B cell (primary cell): ENCODE measurements around the gene NBL1. TPM values are rescaled to one million over a fixed set of nuclear protein-coding genes. Genes with fewer than 3 reads are reported as not detected.

ENCODE experiments used
- ATAC-seq: fragments of 200-7000 bp; cut with Tn5 transposase; one replicate; pipeline ENCODE4 v1.10.0; 2021; ENCODE audit warnings: low read depth, mild to moderate bottlenecking, moderate number of reproducible peaks, moderate library complexity
- CTCF ChIA-PET: fragments of 350-600 bp; sonication (Branson Sonifier 250); formaldehyde crosslinking; loops from one replicate; lab custom pipeline; 2021; ENCODE audit warnings: antibody characterized with exemption, inconsistent platforms; lab: Charles Lee
- POLR2A ChIA-PET: fragments of 350-600 bp; sonication (Branson Sonifier 250); formaldehyde crosslinking; loops from one replicate; lab custom pipeline; 2021; ENCODE audit warnings: antibody characterized with exemption; lab: Charles Lee
- DNase-seq: peaks from one replicate; pipeline ENCODE4 v3.0.0; 2013
- H2AFZ ChIP-seq: 2 replicates; pipeline ENCODE4 v1.6.1; 2012; ENCODE audit warnings: mild to moderate bottlenecking, low read depth, low read length; ENCODE audit not compliant: insufficient read depth, poor library complexity, severe bottlenecking
- H3K27ac ChIP-seq, 2 donors: 1 replicate in 1 of 2; 2 replicates in 1 of 2; pipeline ENCODE4 v1.5.1; 2012 to 2013; ENCODE audit warnings: low read length in 2 of 2, mild to moderate bottlenecking in 2 of 2, moderate library complexity in 1 of 2
- H3K27me3 ChIP-seq, 4 experiments: fragments of 200-600 bp in 1 of 4; sonication (generic) in 1 of 4; replicated peaks in 1 of 4; 1 replicate in 2 of 4; 2 replicates in 2 of 4; pipeline versions ENCODE4 v1.6.1 to v1.7.0; 2013 to 2016; ENCODE audit warnings: low read length in 3 of 4, mild to moderate bottlenecking in 2 of 4, mixed read lengths in 1 of 4, moderate library complexity in 1 of 4; ENCODE audit not compliant: insufficient read depth in 4 of 4, control insufficient read depth in 3 of 4; ENCODE audit errors: control extremely low read depth in 1 of 4
- H3K36me3 ChIP-seq, 2 experiments: replicated peaks in 1 of 2; 1 replicate in 1 of 2; 2 replicates in 1 of 2; pipeline versions ENCODE4 v1.6.1 to v1.7.1; 2013; ENCODE audit warnings: low read length in 1 of 2; ENCODE audit not compliant: insufficient read depth in 2 of 2, control insufficient read depth in 1 of 2; ENCODE audit errors: control extremely low read depth in 1 of 2, extremely low read depth in 1 of 2
- H3K4me1 ChIP-seq, 2 donors: fragments of 200-600 bp in 1 of 2; sonication (generic) in 1 of 2; 1 replicate in 1 of 2; 2 replicates in 1 of 2; pipeline versions ENCODE4 v1.5.1 to v1.6.1; 2013 to 2017; ENCODE audit warnings: low read length in 2 of 2; ENCODE audit not compliant: control insufficient read depth in 2 of 2, insufficient read depth in 2 of 2
- H3K4me2 ChIP-seq: replicated peaks from 2 replicates; pipeline ENCODE3; 2012; ENCODE audit warnings: mild to moderate bottlenecking, low read depth, low read length; ENCODE audit not compliant: poor library complexity, severe bottlenecking
- H3K4me3 ChIP-seq, 5 experiments: fragments of 200-600 bp in 1 of 5; sonication (generic) in 1 of 5; 1 replicate in 3 of 5; 2 replicates in 2 of 5; pipeline versions ENCODE4 v1.5.1 to v1.7.0; 2011 to 2016; ENCODE audit warnings: low read length in 4 of 5, mild to moderate bottlenecking in 4 of 5, low read depth in 2 of 5, control low read depth in 1 of 5, moderate library complexity in 1 of 5; ENCODE audit not compliant: insufficient read depth in 1 of 5; ENCODE audit errors: control extremely low read depth in 1 of 5, extremely low read depth in 1 of 5
- H3K79me2 ChIP-seq: fragments of 200-600 bp; sonication (generic); one replicate; pipeline ENCODE4 v1.6.0; 2016; ENCODE audit warnings: low read length; ENCODE audit not compliant: control insufficient read depth, insufficient read depth
- H3K9ac ChIP-seq: fragments of 200-600 bp; sonication (generic); 2 replicates; pipeline ENCODE4 v1.6.1; 2017; ENCODE audit warnings: mild to moderate bottlenecking, low read length, moderate library complexity
- H3K9me3 ChIP-seq, 3 donors: one replicate each; pipeline versions ENCODE4 v1.6.1 to v1.7.1; 2013; ENCODE audit warnings: low read length in 2 of 3; ENCODE audit not compliant: control insufficient read depth in 2 of 3, insufficient read depth in 1 of 3; ENCODE audit errors: control extremely low read depth in 1 of 3
- H4K20me1 ChIP-seq: 2 replicates; pipeline ENCODE4 v1.6.0; 2012; ENCODE audit warnings: mild to moderate bottlenecking, low read length; ENCODE audit not compliant: insufficient read depth, control insufficient read depth, poor library complexity, severe bottlenecking
- H3K27ac Mint-ChIP-seq: one replicate; pipeline ENCODE4 v1.8.0; 2021; ENCODE audit warnings: mixed read lengths
- H3K27me3 Mint-ChIP-seq: one replicate; pipeline ENCODE4 v1.8.0; 2021; ENCODE audit warnings: mixed read lengths
- H3K4me1 Mint-ChIP-seq: one replicate; pipeline ENCODE4 v1.8.0; 2021; ENCODE audit warnings: mixed read lengths
- H3K4me3 Mint-ChIP-seq: one replicate; pipeline ENCODE4 v1.8.0; 2021; ENCODE audit warnings: mixed read lengths
- H3K9me3 Mint-ChIP-seq: one replicate; pipeline ENCODE4 v1.8.0; 2022; ENCODE audit warnings: mixed read lengths; ENCODE audit not compliant: insufficient read depth
- EZH2 ChIP-seq: IDR thresholded peaks from 2 replicates; pipeline ENCODE4 v1.6.1; 2012; ENCODE audit warnings: borderline replicate concordance, low read depth, mild to moderate bottlenecking, moderate library complexity, low read length; ENCODE audit not compliant: insufficient read depth, poor library complexity, severe bottlenecking
- WGBS: methylation state at CpG from one replicate; pipeline ENCODE4 v1.1.5; 2013; ENCODE audit warnings: missing lambda C conversion rate; ENCODE audit not compliant: insufficient coverage; 5-methylcytosine and 5-hydroxymethylcytosine counted together
- intact Hi-C: fragments of 100-400 bp; cut with micrococcal nuclease; formaldehyde crosslinking; loops from one replicate; pipeline ENCODE4 v1.10.0; 2022
- polyA minus RNA-seq: library from RNA; depleted of rRNA, polyadenylated mRNA; stranded (reverse); fragments of >200 nt; gene quantifications from 2 replicates; pipeline ENCODE4 v1.2.3, GENCODE V29; 2012
- polyA plus RNA-seq: library from polyadenylated mRNA; depleted of rRNA; stranded (reverse); fragments of >200 nt; gene quantifications from 2 replicates; pipeline ENCODE4 v1.2.3, GENCODE V29; 2012
- total RNA-seq, 2 donors: library from RNA; stranded (reverse); fragments of 120-200 nt in 1 of 2; gene quantifications; 1 replicate in 1 of 2; 2 replicates in 1 of 2; pipeline versions ENCODE4 v1.2.3 to v1.2.4, GENCODE V29; 2013 to 2022
- TF ChIP-seq, protein P1 (sequence below): fragments of 200-600 bp; IDR thresholded peaks from one replicate; pipeline ENCODE4 v1.8.0; 2022; ENCODE audit warnings: antibody characterized with exemption, mild to moderate bottlenecking

Gene NBL1, protein sequence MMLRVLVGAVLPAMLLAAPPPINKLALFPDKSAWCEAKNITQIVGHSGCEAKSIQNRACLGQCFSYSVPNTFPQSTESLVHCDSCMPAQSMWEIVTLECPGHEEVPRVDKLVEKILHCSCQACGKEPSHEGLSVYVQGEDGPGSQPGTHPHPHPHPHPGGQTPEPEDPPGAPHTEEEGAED
- total RNA-seq: 0.74 TPM in 1 of 2 replicates, not detected in the other
- total RNA-seq (2013): 0.79 TPM
- 0.66 and 0.97 TPM in 2 replicates for polyA plus RNA-seq
- polyA minus RNA-seq: 0.93 and 2.2 TPM in 2 replicates

GRCh38 chr1:19643602-19644394, at the start of gene NBL1:
Gene NBL1, plus strand, starts transcription at chr1:19644311. Its CDS starts 10,720 bp downstream, at chr1:19655031.
- Mint-ChIP-seq H3K4me3 (peak within 1 kb of the TSS; percentile 85), H3K9me3 (no peaks in the 10 kb centered on the region), H3K27ac (peak within 1 kb of the TSS; percentile 27), H3K27me3 (peaks cover 52% of the 10 kb centered on the region), H3K4me1 (peaks cover 12% of the 10 kb centered on the region)
- CTCF ChIA-PET: no interaction called here
- 2% methylated on average over 90 of the region's 90 CpGs for WGBS
- DNase-seq: peak; percentile 69
- peaks cover 0 to 6% (median 0%) of the 10 kb centered on the region in 3 donors for H3K9me3 ChIP-seq
- peaks cover 12 to 13% of the 10 kb centered on the region in 2 donors for H3K4me1 ChIP-seq
- POLR2A ChIA-PET: no interaction called here
- intact Hi-C loops: no loop called here
- peak within 1 kb of the TSS; percentile 98 for H3K4me2 ChIP-seq
- peak within 1 kb of the TSS; percentile 68 for H3K9ac ChIP-seq
- no peaks in the 10 kb centered on the region for H3K79me2 ChIP-seq
- peak within 1 kb of the TSS; percentile 89 for H2AFZ ChIP-seq
- H3K4me3 ChIP-seq: peak within 1 kb of the TSS in 4 of 5 experiments; percentile 19 to 67 (median 52)
- peaks cover 0 to 48% (median 26%) of the 10 kb centered on the region in 4 experiments for H3K27me3 ChIP-seq
- H3K27ac ChIP-seq: no peak within 1 kb of the TSS
- TF ChIP-seq, protein P1, sequence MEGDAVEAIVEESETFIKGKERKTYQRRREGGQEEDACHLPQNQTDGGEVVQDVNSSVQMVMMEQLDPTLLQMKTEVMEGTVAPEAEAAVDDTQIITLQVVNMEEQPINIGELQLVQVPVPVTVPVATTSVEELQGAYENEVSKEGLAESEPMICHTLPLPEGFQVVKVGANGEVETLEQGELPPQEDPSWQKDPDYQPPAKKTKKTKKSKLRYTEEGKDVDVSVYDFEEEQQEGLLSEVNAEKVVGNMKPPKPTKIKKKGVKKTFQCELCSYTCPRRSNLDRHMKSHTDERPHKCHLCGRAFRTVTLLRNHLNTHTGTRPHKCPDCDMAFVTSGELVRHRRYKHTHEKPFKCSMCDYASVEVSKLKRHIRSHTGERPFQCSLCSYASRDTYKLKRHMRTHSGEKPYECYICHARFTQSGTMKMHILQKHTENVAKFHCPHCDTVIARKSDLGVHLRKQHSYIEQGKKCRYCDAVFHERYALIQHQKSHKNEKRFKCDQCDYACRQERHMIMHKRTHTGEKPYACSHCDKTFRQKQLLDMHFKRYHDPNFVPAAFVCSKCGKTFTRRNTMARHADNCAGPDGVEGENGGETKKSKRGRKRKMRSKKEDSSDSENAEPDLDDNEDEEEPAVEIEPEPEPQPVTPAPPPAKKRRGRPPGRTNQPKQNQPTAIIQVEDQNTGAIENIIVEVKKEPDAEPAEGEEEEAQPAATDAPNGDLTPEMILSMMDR: no peak
- TF ChIP-seq EZH2: no peak
- no peaks in the 10 kb centered on the region for H3K36me3 ChIP-seq
- peak; percentile 75 for ATAC-seq
- no peaks in the 10 kb centered on the region for H4K20me1 ChIP-seq
